Measurements from ENCODE around the gene SORBS2.

SORBS2 gene

DNA sequence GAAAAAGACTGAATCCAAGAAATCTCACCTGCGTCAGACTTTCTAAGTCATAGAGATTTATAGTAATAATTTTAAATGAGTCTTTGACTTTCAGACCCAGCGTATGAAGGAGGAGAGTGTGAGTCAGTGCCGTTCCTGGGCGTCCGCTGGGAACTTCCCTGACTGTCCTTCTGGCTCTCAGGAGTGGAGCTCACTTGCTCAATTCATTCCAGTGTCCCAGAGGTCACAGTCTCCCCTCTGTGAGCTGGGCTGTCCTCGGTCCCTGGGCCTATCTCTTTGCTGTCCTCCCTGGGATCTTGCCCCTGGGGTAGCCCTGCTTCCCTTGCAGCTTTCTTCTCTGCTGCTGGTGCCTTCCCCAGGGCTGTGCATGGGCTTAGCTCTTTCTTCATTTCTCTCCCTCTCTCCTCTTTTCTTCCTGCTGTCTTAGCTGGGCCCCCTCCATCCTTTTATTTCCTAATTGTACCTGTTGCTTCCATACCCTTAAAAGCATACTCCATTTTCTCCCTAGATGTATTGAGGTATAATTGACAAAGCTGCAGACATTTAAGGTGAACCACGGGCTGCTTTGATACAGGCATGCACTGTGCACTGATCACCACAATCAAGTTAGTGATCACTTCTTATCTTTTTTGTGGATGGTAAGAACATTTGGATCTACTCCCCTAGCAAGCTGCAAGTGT, 11.6 kb downstream of the SORBS2 start:
- DNase-seq: no peak

DNA sequence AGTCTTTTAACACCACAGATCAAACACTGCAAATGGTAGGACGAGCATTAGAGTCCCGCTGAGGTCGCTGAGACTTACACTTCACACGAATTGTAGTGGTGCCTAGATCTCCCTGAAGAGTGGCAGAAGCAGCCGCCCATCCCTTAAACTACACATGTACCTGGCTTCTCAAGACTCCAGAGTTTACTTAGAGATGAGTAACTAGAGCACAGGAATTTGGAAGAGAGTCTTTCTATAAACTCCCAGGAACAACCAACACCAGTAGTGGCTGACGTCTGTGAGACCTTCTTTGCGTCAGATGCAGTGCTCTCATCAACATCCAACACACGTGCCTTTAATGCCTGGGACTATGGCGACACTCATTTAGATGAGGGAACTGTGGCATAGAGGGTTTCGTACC, 12.6 kb downstream of the SORBS2 start:
- DNase-seq: no peak

DNA sequence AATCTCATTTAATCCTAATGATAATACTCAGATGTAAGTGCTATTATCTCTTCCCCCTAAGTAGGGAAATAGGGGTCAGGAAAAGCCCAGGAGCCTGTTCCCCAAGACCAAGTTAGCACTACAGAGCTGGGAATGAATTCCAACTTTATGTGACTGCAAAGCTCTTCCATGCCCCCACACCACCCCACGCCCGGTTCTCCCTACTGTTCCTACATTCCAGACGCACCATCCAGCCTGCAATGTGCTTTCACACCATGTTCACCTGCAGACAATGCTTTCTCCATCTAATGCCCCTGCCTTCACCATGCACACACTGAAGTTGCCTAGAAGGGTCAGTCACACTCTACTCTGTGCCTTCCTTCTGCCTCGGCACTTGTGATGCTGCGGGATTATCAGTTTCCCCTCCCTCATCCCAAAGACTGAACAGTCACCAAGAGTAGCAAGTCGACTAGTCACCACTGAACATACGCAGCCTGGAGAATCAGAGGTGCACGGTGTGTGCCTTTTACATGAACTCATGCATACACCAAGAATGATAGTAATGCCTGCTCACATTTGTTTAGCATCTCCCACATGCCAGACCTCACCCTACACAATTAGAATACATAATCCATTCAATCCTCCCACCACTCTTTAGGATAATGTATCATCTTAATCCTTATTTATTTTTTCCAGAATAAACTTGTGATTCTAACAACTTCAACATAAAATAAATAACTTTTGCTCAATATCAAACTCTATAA, 14.2 kb downstream of the SORBS2 start:
- no peak for DNase-seq

DNA sequence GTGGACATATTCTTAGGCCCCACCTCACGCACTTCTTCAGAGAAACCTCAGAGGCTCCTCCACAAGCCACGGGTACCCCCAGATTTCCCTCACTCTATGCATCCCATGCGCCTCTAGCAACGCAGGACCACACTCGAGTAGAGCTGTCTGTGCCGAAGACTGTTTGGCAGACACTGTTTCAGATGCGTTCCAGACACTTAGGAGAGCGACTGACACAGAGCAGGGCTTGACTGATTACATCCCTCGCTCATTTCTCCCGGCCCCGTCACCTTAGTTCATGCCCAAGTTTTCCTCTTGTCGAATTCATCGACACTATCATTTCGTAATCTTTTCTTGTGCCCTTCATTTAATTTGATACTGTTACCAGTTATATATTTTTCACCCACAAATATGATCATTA, 15.0 kb downstream of the SORBS2 start:
- DNase-seq: no peak

DNA sequence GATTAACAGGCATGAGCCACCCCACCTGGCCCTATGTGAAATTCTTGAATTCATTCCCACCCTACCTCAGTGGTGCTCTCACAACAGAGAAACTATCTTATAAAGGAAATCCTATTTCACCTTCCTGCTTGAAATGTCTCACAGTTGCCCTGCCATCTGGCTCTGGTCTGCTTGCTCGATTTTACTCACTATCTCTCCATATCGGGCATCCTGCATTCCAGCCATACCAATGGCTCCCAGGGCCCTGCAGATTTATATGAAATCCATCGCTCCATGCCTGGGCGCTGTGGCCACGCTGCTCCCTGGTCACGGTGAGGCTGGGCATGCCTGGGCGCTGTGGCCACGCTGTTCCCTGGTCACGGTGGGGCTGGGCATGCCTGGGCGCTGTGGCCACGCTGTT, 15.8 kb downstream of the SORBS2 start:
- DNase-seq: no peak

DNA sequence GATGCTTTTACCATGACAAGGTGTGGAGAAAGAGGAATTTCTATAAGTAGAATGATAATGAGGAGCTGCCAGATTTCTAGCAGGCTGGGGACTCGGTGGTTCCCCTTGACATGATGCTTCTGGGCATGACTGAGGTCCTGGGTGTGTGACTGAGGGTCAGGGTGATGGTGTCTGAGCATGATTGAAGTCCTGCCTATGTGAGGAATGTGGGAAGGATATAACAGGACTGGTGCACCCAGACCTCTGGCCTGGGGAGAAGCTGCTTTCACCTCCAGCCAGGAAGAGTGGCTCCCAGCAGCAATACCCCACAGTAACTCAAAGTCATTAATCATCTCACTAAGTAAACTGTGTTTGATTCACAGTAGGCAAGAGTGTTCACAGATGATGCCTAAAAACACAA, 17.4 kb downstream of the SORBS2 start:
- DNase-seq: no peak

DNA sequence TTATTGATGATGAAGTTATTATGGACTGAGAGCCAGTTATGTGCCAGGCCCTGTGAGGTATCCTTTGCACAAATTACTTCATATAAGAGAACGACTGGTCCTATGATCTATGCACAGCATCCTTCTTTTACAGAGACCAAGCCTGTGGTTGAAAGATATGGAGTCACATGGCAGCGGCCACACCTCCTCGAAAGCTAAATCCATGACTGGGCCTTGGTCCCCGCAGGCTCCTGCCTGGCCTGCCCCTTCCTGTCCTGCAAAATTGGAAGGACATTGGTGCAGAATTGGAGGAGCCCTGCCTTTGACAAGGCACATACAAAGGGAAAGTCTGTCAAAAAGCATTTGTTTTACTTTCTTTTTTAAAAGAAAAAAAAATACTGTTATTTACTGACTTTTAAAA, 18.3 kb downstream of the SORBS2 start:
- no peak for DNase-seq

DNA sequence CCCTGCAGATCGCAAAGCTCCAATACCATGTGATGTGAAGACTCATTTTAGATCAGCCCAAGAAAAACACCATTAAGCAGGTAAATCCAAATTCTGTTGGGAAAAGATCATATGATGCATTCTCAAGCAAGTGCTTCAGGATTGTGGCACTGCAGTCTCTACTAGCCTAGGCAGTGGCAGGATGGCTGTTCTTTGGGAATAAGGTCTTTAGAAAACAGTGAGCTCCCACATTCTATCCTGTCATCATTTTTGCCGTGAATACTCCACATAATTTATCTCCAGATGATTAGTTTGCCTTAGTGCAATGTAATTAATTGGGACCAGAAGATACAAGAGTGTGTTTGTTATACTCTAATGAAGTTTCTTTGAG, 18.9 kb downstream of the SORBS2 start:
- no peak for DNase-seq

DNA sequence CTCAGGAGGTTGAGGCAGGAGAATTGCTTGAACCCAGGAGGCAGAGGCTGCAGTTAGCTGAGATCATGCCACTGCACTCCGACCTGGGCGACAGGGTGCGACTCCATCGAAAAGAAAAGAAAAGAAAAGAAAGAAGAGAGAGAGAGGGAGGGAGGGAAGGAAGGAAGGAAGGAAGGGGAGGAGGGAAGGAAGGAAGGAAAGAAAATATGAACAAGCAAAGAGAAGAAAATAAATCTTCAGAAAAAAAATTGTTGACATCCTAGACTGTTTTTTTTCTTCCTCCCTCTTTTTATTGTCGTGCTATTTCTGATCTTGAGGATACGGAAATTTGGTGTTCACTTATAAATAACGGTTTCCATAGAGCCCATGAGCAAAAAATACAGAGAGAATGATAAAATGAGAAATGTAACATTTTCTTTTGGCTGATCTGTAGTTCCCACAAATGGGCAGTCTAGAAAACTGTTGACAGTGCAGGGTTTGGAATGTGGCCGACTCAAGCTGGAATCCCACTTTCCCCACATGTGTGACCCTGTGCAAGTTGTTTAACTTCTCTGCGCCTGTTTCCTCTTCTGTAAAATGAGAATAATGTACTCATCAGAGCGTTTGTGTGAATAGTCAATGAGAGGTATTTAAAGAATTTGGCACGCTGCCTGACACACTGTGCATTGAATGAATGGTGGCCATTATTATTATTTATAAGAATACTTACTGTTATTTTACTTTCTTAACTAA, 19.4 kb downstream of the SORBS2 start:
- DNase-seq: no peak

DNA sequence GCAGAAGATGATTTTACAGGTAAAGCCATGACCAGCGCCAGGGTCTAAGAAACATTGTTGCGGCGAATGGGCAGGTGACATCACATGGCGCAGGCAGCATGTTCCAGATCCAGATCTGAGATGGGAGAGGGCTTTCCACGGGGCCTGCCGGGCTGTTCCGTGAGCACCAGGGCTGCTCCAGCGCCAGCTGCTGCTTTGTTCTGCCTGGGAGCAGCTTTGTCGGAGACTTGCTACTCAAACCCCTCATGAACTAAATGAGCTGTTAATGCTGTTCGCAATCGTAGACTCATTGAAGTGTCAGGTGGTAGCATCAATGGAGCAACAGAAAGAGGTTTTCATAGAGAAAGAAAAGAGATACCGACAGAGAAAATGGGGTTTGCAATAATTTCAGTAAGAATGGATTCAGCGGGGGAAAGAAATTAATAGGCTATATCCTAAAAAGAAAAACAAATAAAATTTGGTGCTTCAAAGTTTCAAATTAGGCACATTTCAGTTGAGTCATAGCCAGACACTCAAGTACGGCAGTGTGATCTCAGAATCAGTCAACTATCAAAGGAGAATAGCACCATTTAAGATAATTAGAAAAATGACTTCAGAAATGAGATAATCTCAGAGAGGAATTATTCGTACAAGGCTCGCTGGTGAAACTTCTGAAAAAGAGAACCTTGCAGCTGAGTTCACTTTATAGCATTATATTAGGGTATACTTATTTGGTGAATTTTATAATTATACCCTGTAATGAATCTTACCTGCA, 23.9 kb downstream of the SORBS2 start:
- DNase-seq: no peak

DNA sequence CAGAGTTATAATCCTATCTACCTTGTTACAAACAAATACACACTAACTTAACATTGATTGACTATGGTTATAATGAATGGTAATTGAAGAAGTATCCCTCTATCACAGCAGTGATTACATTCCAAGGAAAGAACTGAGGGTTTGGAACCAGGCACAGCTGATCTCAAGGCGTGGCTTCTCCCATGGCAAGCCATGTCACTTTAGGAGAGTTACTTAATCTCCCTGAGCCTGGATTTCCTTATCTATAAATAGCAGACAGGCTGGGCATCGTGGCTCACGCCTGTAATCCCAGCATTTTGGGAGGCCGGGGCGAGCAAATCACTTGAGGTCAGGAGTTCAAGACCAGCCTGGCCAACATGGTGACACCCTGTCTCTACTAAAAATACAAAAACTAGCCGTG, 25.6 kb downstream of the SORBS2 start:
- DNase-seq: no peak

DNA sequence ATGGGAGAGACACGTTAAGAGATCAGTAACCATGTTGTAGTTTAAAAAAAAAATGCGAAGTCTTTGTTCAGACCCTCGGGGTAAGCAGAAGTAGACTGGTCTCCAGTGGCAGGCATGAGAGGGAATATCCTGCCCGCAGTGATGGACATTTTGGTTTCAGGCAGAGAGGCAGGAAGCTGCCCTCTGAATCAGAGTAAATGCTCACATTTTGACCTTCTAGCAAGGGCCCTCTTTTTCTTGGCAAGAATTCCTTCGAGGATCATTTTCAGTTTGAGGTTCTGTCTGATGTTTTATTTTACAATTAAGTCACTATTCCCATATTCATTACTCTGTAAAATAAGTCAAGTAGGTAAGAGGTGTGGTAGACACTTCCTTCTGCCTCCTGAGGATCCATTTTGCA, 28.4 kb downstream of the SORBS2 start:
- DNase-seq: no peak

DNA sequence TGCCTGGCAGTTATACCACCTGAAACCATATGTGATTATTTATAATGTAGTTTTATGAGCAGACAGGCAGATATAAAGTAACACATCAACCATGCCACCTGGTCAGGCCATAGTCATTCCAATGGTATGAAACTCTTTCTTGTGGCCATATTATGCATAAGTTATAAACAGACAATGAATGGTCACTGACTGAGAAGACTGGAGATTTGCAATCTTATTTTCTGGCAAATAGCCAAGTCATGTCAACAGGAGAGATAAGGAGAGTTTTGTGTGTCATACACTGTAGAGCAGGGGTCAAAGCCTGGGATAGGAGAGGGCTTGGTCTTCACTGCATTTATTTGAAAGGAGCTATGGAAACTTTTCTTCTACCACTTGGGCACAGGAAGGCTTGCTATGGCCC, 29.5 kb downstream of the SORBS2 start:
- DNase-seq: no peak

DNA sequence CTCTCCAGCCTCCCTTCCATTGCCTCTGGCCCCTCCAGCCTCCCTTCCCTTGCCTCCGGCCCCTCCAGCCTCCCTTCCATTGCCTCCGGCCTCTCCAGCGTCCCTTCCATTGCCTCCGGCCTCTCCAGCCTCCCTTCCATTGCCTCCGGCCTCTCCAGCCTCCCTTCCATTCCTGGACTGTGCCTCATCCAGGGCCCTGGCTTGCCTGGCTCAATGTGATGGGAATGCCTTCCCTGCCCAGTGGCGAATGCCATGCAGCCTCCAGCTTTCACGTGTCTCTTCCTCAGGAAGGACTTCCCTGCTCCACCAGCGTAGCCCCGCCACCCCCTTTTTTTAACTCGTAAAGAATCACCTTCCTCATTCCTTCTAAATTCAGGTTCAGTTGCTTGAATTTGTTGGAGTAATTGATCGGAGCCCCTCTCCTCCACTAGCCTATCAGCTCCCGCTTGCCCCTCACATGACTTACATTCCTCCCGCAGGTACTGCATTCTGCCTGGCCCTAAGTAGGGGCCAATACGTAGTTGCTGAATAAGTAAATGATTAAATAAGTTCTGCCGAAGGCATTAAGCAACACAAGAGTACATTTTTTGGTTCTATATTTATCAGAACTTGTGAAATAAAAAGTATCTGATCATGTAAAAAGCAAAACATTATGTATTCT, 30.3 kb downstream of the SORBS2 start:
- no peak for DNase-seq

DNA sequence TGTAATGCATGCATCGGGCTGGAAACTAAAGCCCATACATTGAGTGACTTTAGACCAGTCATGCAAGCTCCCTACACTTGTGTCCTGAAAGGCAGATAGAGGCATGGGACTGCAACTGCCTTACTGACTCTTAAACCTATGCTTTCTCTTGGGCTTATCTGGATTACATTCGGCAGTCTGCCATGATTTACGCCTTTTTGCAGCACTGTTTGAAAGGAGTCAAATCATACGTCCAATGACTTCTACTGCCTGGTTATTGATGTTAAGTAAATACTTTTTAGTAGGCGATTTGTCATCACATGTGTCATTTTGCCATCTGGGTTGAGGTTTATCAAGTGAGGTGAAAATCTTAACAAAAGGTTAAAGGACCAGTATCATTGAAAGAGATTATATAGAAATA, 31.5 kb downstream of the SORBS2 start:
- DNase-seq: no peak

DNA sequence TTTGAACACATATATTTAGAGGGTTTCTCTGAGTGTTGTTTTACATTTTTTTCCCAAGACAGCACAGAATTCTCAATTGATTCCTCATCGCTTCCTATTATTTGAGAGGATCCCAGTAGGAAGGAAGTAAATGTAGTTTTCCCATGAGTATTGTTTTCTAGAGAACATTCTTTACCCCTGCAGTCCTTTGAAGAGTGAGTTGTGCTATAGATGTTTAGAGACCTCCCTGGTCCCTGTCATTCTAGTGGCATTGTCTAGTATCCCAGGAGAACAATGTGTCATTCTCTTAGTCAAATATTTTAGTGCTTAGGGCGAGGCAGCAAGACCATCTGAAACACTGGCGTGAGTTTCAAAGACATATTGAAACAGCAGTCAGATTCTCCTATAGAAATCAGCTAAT, 32.5 kb downstream of the SORBS2 start:
- no peak for DNase-seq

DNA sequence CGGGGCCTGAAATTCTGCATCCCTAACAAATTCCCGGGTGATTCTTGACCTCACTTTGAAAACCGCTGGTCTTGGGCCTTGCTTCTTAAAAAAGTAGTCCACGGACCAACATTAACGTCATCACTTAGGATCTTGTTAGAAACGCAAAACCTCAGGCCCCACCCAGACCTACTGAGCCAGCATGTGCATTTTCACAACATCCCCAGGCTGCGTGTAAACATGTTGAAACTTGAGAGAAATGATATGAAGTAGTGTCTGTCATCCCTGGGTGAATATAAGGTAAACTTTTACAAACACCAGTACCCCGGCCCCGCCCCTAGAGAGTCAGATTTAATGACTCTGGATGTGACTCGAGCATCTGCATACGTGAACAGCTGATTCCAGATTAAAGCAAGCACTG, 33.7 kb downstream of the SORBS2 start:
- no peak for DNase-seq

DNA sequence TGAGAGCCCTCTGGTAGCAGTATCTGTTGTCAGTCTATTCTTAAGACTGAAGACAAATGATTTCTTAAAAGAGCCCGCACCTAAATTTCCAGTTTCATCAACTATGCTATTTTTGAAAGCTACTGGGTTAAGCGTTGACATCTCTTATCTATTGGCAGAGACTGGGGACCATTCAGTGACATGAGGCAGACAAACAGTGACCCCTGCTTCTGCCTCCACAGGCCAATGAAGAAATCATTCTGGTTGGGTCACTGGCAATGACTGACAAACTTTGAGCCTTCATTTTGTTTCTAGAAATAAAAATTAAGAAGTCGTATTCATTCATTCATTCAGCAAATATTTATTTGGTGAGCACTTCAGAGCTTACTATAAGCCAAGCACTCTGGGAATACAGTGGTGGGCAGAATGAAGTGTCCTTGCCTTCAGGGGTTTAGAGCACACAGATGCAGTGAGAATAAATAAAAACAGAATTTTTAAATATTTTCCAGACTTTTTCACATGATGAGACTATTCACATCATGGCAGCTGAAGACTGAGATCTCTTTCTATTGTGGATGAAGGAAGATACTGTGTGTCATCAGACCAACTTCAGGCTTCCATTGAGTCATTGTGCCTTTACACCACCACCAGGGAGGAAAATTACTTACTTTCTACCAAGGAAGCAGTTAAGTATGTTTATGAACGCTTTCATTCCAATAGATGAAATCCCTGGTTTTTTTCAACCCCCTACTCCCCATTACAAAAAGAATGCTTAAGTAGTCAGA, 36.0 kb downstream of the SORBS2 start:
- DNase-seq: no peak

DNA sequence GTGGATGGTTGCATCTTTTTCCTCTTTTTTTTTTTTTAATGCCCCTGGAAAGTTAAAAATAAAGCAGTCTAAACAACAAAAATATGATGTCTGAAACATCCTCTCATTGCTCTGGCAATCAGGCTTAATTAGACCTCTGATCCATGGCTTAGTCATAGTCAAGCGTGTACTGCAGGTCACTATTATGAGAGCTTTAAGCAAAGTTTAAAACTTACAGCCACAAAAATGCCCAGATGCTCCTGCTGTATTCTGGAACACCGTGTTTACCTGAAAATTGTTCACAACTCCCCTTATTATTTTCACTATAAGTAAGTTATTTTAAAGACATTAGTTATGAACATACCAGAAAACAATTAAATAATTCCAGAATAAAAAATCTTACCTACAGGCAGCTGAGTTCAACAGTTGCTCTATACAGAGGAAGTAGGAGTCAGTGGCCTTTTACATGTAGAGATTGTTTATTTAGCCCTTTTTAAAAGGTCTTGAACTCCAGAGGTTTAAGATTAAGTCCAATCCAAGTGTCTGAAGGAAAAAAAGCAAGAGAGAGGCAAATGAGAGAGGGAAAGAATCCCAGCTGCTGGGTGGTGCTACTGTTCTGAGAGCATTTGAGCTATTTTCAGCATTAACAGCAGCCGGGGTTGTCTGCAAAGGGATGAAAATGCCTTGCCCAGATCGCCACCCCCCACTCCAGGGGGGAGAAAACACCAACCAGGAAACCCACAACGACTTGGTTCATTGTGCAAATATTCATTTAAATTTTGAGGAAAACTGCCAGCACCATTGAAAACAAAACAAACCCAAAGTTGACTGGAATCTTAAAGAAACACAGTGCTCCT, 36.9 kb downstream of the SORBS2 start:
- no peak for DNase-seq

DNA sequence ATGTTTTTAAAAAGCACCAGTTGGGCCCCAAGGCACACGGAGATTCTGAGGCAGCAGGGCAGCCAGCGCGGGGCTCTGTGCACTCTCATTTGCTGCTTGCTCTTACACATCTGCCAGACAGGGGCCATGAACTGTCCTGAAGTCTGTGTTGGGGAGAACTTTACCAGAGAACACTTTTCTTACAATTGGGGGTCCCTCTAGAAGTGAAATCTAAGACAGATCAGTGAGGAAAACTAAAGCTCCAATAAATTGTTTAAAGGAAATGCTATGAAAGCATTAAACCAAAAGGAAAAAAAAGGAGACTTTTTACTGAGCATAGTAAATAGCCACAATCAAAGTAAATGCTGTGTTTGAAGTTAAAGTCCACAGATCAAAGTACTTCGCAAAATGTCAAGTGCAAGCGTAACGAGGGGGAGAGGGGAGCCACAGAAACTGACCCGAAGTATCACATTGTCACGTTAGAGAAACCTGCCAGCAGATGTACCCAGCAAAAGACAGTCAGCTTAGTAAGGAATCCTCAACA, 37.8 kb downstream of the SORBS2 start:
- no peak for DNase-seq

DNA sequence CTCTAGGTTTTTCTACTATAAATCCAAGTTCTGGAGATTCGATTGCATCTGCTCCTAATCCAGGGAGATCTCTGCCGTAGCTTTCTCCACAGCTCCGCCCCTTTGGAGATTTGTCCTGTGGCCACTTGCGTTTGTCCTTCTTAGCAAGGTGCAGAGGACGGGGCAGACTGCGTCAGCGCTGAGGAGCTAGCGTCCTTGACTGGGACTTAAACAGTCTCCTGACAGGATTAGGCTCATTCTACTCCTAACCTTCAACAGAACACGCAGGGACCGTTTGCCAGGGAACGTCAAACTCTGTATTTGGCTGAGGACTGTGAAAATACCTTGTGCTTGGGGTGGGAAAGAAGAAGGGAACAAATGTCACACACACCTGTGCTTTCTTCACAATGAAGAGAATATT, 38.6 kb downstream of the SORBS2 start:
- DNase-seq: no peak
